ENCODE data around the gene ZNF546.

Gene ZNF546

GRCh38 chr19:40056505-40056904 lies 59.6 kb downstream of the ZNF546 start:
- no peak for DNase-seq

GRCh38 chr19:40057166-40057565 lies 60.3 kb downstream of the ZNF546 start:
- no peak for DNase-seq

GRCh38 chr19:40059624-40060023 lies 62.8 kb downstream of the ZNF546 start:
- DNase-seq = no peak

- no peak for DNase-seq
Measured at GRCh38 chr19:40070058-40070457, 73.2 kb downstream of the ZNF546 start.

Data from NCI-H1436 (cell line).